ENCODE data around the gene NAV2.

NAV2 gene

DNA sequence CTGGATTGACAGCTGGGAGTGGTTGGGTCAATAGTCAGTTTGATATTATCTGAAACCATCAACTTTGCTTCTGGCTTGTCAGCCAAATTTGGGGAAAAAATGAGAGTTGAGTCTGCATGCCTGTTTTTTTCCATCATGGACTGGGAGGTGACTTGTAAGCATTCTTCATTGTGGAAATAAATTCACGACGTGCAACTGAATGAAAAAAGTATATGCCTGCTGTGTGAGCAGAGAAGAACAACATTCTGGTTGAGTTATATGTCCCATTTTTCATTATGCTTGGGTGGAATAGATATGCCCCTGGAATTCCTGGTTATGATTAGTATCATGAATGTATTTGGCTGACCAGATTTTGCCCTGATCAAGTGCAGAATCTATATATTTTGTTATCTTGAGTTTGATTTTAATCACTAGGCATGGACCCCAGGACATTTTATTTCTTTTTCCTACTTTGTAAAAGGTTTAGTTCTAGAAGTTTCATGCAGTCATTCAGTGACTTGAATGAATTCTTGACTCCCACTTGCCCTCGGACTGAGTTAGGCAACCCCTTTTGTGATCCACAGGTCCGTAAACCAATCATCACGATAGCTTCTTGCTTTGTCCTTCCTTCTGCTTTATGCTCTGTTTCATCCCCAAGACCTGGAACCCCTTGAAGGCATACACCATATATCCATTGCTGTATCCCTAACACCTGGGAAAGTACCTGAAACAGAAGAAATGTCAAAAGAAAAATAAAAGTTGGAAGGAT, 205.8 kb downstream of the NAV2 start:
- Mint-ChIP-seq H3K4me1 (peaks cover 13% of the 10 kb centered on the region), H3K4me3 (no peak overlapping the region), H3K27ac (no peak overlapping the region), H3K36me3 (ENCODE audit: low read depth) (peaks cover 4% of the 10 kb centered on the region), H3K27me3 (ENCODE audit: low read depth, poor library complexity) (peaks cover 3% of the 10 kb centered on the region), H3K9me3 (no peaks in the 10 kb centered on the region)
- TF ChIP-seq, protein P1, sequence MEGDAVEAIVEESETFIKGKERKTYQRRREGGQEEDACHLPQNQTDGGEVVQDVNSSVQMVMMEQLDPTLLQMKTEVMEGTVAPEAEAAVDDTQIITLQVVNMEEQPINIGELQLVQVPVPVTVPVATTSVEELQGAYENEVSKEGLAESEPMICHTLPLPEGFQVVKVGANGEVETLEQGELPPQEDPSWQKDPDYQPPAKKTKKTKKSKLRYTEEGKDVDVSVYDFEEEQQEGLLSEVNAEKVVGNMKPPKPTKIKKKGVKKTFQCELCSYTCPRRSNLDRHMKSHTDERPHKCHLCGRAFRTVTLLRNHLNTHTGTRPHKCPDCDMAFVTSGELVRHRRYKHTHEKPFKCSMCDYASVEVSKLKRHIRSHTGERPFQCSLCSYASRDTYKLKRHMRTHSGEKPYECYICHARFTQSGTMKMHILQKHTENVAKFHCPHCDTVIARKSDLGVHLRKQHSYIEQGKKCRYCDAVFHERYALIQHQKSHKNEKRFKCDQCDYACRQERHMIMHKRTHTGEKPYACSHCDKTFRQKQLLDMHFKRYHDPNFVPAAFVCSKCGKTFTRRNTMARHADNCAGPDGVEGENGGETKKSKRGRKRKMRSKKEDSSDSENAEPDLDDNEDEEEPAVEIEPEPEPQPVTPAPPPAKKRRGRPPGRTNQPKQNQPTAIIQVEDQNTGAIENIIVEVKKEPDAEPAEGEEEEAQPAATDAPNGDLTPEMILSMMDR (IDR thresholded peaks at IDR 0.05) = no peak
- no peak for DNase-seq

DNA sequence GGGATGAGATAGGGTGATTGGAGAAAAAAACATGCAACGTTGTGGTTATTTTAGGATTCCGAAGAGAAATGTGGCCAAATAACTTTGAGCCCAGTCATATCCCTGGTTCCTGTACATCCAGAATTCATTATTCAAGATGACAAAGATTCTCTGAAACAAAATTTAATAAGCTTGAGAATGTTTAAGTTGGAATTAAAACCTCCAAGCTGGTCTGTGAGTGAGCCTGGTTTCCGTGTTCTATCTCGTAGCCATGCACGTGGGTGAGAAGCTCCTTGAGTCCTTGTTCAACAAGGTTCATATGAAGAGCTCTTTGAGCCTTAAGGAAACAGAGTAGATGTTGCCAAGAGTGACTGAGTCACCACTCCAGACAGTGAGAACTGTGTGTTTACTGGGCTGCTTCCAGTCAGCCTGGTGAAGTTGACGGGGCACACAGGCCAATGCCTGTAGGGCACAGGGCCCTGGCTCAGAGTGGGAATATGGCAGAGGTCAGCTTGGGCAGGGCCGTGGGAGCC, 206.5 kb downstream of the NAV2 start:
- Mint-ChIP-seq H3K4me3 (no peak overlapping the region), H3K27me3 (ENCODE audit: low read depth, poor library complexity) (no peaks in the 10 kb centered on the region), H3K36me3 (ENCODE audit: low read depth) (peaks cover 4% of the 10 kb centered on the region), H3K9me3 (no peaks in the 10 kb centered on the region), H3K27ac (no peak overlapping the region), H3K4me1 (peaks cover 7% of the 10 kb centered on the region)
- no peak for DNase-seq
- TF ChIP-seq, protein P1 (IDR thresholded peaks at IDR 0.05) = no peak

DNA sequence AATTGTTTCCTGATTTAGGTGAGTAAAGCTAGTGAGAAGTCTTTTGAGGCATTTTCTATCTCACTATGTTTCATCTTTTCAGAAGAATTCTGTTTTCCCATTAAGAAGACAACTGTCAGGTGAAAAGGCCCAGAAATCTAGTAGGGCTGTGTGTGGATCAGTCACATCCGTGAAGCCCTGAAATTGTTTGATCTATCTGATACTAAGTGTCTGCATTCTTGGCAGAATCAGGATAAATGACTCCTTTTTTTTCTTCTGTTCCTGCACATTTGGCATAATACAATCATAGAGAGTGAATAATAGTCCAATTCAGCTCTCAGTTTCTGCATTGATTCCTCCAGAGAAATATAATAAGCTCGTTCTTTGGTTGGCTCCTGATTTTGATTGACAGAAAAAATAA, 208.3 kb downstream of the NAV2 start:
- DNase-seq = no peak
- Mint-ChIP-seq H3K4me3 (no peak overlapping the region), H3K9me3 (no peaks in the 10 kb centered on the region), H3K27ac (no peak overlapping the region), H3K27me3 (ENCODE audit: low read depth, poor library complexity) (no peaks in the 10 kb centered on the region), H3K4me1 (no peaks in the 10 kb centered on the region), H3K36me3 (ENCODE audit: low read depth) (peaks cover 4% of the 10 kb centered on the region)
- TF ChIP-seq, protein P1 (IDR thresholded peaks at IDR 0.05) = no peak

DNA sequence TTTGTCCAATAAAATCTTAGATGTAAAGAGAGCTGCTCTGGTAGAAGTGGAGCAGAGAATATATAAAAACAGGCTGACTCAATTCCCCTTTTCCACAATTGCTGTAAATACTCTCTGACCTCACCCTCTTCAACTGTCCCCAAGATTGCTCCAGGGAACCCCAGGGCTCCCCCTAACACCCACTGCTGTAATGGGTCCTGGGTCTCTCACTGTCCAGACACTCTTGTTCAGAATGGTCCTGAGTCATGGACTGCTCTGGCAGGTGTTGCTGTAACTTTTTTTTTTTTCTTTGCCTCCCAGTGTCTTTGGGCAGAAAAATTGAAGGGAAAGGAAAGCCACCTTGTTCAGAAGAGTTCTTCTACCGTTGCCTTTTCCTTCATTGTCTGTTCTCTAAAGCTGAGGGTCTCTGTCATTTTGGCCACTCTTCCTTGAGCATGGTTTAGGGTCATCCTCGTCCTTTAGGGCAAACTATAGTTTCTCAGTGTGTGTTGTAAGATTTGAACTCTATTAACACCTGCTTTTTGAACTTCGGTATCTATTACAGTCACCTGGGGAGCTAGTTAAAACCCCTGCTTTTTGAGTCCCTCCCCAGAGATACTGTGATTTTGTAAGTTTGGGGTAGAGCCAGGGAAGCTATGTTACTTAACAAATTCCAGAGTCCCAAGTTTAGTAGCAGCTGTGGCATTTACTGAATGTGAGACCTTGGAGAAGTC, 209.5 kb downstream of the NAV2 start:
- no peak overlapping the region for H3K27ac Mint-ChIP-seq
- H3K4me1 Mint-ChIP-seq = no peaks in the 10 kb centered on the region

DNA sequence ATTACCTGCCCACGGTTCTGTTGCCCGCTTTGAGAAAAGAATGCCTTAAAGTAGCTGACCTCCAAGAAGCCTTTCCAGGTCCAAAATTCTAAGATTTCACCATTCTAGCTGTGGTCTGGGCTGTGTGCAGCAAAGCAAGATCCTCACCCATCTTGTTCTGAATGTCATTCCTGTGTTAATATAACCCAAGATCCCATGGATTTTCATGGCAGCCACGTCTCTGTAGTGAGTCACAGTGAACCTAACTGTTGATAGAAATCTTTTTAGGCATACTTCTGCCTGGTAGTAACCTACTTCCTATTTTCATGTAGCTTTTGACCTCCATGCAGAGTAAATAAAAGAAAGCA, 210.0 kb downstream of the NAV2 start:
- DNase-seq = no peak
- peaks cover 4% of the 10 kb centered on the region for H3K36me3 Mint-ChIP-seq (ENCODE audit: low read depth)
- no peak overlapping the region for H3K4me3 Mint-ChIP-seq
- H3K4me1 Mint-ChIP-seq = no peaks in the 10 kb centered on the region
- no peaks in the 10 kb centered on the region for H3K9me3 Mint-ChIP-seq
- H3K27ac Mint-ChIP-seq = no peak overlapping the region
- H3K27me3 Mint-ChIP-seq (ENCODE audit: low read depth, poor library complexity) = no peaks in the 10 kb centered on the region
- TF ChIP-seq, protein P1 (IDR thresholded peaks at IDR 0.05) = no peak

More for the DNA sequence above, 209.5 kb downstream of the NAV2 start:
- no peak for DNase-seq
- H3K36me3 Mint-ChIP-seq (ENCODE audit: low read depth) = peaks cover 4% of the 10 kb centered on the region
- no peaks in the 10 kb centered on the region for H3K27me3 Mint-ChIP-seq (ENCODE audit: low read depth, poor library complexity)
- TF ChIP-seq, protein P1 (IDR thresholded peaks at IDR 0.05) = no peak
- no peak overlapping the region for H3K4me3 Mint-ChIP-seq
- no peaks in the 10 kb centered on the region for H3K9me3 Mint-ChIP-seq
